Measurements from ENCODE around the gene DAW1. TPM values are rescaled to one million over a fixed set of nuclear protein-coding genes. Genes with fewer than 3 reads are reported as not detected.

The DAW1 gene
- total and polyA plus RNA-seq, 4 donors, result 3.3 to 18.7 (median 9.9) TPM

DNA sequence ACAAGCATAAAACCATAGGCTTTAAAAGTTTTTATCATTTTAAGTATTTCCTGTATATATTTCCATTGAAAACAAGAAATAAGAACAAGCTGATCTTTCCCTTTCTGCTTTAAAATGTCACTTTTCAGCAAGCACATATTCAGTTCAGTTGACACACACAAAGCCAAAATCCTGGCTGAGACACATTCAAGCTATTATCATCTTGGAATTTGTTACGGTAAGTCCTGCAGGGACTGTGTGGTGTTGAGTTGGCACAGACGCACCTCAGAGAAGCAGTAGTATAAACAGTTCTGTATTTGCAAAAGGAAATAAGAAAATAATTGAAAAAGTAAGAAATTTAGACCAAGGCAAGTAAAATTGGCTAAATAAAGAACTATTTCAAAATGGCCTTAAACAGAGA lies 10.4 kb upstream of the DAW1 start:
- no peaks in the 10 kb centered on the region for H3K27me3 ChIP-seq (ENCODE audit: control insufficient read depth in 3 of 3, insufficient read depth in 3 of 3, low read length in 2 of 3)
- ATAC-seq (ENCODE audit: insufficient read depth, low FRiP score) (no peak), DNase-seq (no peak)
- 55 to 75% methylated on average over 2 of the region's 2 CpGs for WGBS, 2 donors
- H3K27ac ChIP-seq (ENCODE audit: low read depth in 1 of 2, low read length in 1 of 2), result no peak overlapping the region
- H3K4me1 ChIP-seq (ENCODE audit: control insufficient read depth in 5 of 5, insufficient read depth in 5 of 5, low read length in 5 of 5), result peaks cover 0 to 4% (median 0%) of the 10 kb centered on the region in 5 donors
- no peak overlapping the region for H3K4me3 ChIP-seq
- no peaks in the 10 kb centered on the region for H3K36me3 ChIP-seq (ENCODE audit: control insufficient read depth in 4 of 4, insufficient read depth in 4 of 4, low read length in 4 of 4)
- no peaks in the 10 kb centered on the region for H3K9me3 ChIP-seq (ENCODE audit: control insufficient read depth in 4 of 4, insufficient read depth in 3 of 4, low read length in 3 of 4)
- no peak overlapping the region for H3K9ac ChIP-seq (ENCODE audit: insufficient read depth in 1 of 2, low read length in 2 of 2)
- TF ChIP-seq, protein P1, sequence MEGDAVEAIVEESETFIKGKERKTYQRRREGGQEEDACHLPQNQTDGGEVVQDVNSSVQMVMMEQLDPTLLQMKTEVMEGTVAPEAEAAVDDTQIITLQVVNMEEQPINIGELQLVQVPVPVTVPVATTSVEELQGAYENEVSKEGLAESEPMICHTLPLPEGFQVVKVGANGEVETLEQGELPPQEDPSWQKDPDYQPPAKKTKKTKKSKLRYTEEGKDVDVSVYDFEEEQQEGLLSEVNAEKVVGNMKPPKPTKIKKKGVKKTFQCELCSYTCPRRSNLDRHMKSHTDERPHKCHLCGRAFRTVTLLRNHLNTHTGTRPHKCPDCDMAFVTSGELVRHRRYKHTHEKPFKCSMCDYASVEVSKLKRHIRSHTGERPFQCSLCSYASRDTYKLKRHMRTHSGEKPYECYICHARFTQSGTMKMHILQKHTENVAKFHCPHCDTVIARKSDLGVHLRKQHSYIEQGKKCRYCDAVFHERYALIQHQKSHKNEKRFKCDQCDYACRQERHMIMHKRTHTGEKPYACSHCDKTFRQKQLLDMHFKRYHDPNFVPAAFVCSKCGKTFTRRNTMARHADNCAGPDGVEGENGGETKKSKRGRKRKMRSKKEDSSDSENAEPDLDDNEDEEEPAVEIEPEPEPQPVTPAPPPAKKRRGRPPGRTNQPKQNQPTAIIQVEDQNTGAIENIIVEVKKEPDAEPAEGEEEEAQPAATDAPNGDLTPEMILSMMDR (IDR thresholded peaks at IDR 0.05; ENCODE audit: control extremely low read depth, extremely low read depth), result no peak

DNA sequence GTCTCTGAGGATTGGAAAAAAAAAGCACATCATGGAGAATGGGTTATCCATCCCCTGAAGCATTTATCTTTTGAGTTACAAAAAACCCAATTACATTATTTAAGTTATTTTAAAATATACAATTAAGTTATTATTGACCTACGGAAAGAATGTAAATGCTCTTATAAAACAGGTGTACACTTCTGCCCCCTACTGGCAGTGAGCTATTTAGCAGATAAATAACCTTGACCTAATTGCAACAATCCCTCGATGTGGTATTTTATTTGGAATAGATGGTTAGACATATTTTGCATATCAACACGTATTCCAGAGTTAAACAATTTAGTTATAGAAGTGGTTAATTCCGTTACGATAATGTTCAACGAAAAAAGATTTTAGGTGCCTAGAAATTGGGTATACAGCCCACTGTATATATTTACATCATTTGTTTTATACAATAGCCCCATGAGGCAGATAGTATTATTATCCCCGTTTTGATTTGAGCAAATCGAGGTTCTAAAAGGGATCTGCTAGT lies 9.1 kb upstream of the DAW1 start:
- TF ChIP-seq, protein P1 (IDR thresholded peaks at IDR 0.05; ENCODE audit: control extremely low read depth, extremely low read depth), result peak; percentile 44
- Histone ChIP-seq H3K9me3 (ENCODE audit: control insufficient read depth in 4 of 4, insufficient read depth in 3 of 4, low read length in 3 of 4) (no peaks in the 10 kb centered on the region), H3K36me3 (ENCODE audit: control insufficient read depth in 4 of 4, insufficient read depth in 4 of 4, low read length in 4 of 4) (no peaks in the 10 kb centered on the region), H3K4me3 (no peak overlapping the region), H3K4me1 (ENCODE audit: control insufficient read depth in 5 of 5, insufficient read depth in 5 of 5, low read length in 5 of 5) (peaks cover 0 to 4% (median 0%) of the 10 kb centered on the region in 5 donors), H3K9ac (ENCODE audit: insufficient read depth in 1 of 2, low read length in 2 of 2) (no peak overlapping the region), H3K27me3 (ENCODE audit: control insufficient read depth in 3 of 3, insufficient read depth in 3 of 3, low read length in 2 of 3) (no peaks in the 10 kb centered on the region), H3K27ac (ENCODE audit: low read depth in 1 of 2, low read length in 1 of 2) (no peak overlapping the region)
- DNase-seq (peak in 2 of 3 donors; percentile 31 to 52), ATAC-seq (ENCODE audit: insufficient read depth, low FRiP score) (no peak)
- WGBS, 2 donors, result 33 to 40% methylated on average over 8 of the region's 8 CpGs

DNA sequence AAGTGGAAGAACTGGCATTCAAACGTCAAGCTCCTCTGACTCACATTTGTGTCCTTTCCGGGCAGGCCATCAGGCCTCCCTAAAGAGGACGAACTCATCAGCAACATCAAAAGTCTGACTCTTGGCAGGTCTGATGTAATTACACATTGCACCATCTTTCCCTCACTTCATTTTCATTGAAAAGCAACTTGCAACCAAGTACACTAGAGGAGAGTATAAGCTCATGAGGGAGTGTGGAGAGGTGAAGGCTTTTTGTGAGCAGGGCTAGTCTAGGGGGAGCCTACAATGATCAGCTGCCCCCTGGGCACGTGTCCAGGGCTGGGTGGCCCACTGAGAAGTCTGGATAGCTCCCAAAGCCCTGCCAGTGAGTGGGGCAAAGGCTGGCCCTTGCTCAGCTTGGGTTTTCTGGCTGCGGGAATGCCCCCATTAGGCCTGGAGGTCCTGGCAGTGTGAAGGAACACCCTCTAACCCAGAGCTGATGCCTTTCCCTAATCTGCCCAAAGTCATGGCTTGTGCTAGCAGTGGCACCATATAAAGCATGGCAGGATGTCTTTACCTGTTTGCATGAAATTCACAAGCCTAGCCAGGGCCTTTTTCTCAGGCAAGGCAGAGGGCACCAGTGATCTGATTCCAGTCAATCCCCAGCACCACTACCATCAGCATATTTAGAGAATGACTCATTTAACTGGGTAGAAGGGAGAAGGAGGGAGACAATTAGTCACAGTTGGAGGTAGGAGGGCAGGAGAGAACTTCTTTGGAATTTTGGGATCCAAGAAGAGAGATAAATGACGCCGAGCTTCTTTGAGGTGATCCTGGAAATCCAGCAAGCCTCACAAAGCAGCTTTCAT lies 8.5 kb upstream of the DAW1 start:
- peak in 1 of 3 donors; percentile 47 for DNase-seq
- WGBS, 2 donors, result 69 to 75% methylated on average over 7 of the region's 7 CpGs
- no peaks in the 10 kb centered on the region for H3K27me3 ChIP-seq (ENCODE audit: control insufficient read depth in 3 of 3, insufficient read depth in 3 of 3, low read length in 2 of 3)
- H3K9me3 ChIP-seq (ENCODE audit: control insufficient read depth in 4 of 4, insufficient read depth in 3 of 4, low read length in 3 of 4), result no peaks in the 10 kb centered on the region
- peak; percentile 79 for ATAC-seq (ENCODE audit: insufficient read depth, low FRiP score)
- TF ChIP-seq, protein P1 (IDR thresholded peaks at IDR 0.05; ENCODE audit: control extremely low read depth, extremely low read depth), result no peak
- peak overlapping the region in 1 of 2 donors; percentile 42 for H3K27ac ChIP-seq (ENCODE audit: low read depth in 1 of 2, low read length in 1 of 2)
- H3K4me1 ChIP-seq (ENCODE audit: control insufficient read depth in 5 of 5, insufficient read depth in 5 of 5, low read length in 5 of 5), result peaks cover 0 to 4% (median 0%) of the 10 kb centered on the region in 5 donors
- H3K9ac ChIP-seq (ENCODE audit: insufficient read depth in 1 of 2, low read length in 2 of 2), result no peak overlapping the region
- no peak overlapping the region for H3K4me3 ChIP-seq
- H3K36me3 ChIP-seq (ENCODE audit: control insufficient read depth in 4 of 4, insufficient read depth in 4 of 4, low read length in 4 of 4), result no peaks in the 10 kb centered on the region
